GM23248 (cell line): ENCODE data around the gene TSPOAP1. TPM values are rescaled to one million over a fixed set of nuclear protein-coding genes. Genes with fewer than 3 reads are reported as not detected.

ENCODE experiments used
- DNase-seq: peaks from one replicate; pipeline ENCODE4 v3.0.0-alpha.2; 2015
- H2AFZ ChIP-seq: fragments of 200-600 bp; sonication (generic); 2 replicates; pipeline ENCODE4 v1.6.1; 2016; ENCODE audit warnings: antibody characterized with exemption
- H3F3A ChIP-seq: fragments of 200-600 bp; sonication (generic); 2 replicates; pipeline ENCODE4 v1.6.1; 2016; ENCODE audit warnings: mild to moderate bottlenecking, antibody characterized with exemption, mixed run types; ENCODE audit not compliant: insufficient read depth
- H3K27ac ChIP-seq: fragments of 200-600 bp; sonication (generic); 2 replicates; pipeline ENCODE4 v1.5.1; 2016; ENCODE audit warnings: mild to moderate bottlenecking
- H3K27me3 ChIP-seq: fragments of 200-600 bp; sonication (generic); replicated peaks from 2 replicates; pipeline ENCODE4 v1.6.1; 2016; ENCODE audit warnings: mild to moderate bottlenecking; ENCODE audit not compliant: insufficient read depth
- H3K36me3 ChIP-seq: fragments of 200-600 bp; sonication (generic); 2 replicates; pipeline ENCODE4 v1.6.1; 2016; ENCODE audit warnings: low read depth, mild to moderate bottlenecking
- H3K4me1 ChIP-seq: fragments of 200-600 bp; sonication (generic); 2 replicates; pipeline ENCODE4 v1.6.1; 2016; ENCODE audit warnings: mild to moderate bottlenecking; ENCODE audit not compliant: insufficient read depth
- H3K4me2 ChIP-seq: fragments of 200-600 bp; sonication (generic); one replicate; pipeline ENCODE4 v1.6.1; 2016; ENCODE audit warnings: mild to moderate bottlenecking; ENCODE audit not compliant: unreplicated experiment
- H3K4me3 ChIP-seq: fragments of 200-600 bp; sonication (generic); 2 replicates; pipeline ENCODE4 v1.5.1; 2016; ENCODE audit warnings: mild to moderate bottlenecking
- H3K79me2 ChIP-seq: fragments of 200-600 bp; sonication (generic); 2 replicates; pipeline ENCODE4 v1.6.1; 2016; ENCODE audit warnings: mild to moderate bottlenecking; ENCODE audit not compliant: insufficient read depth
- H3K9ac ChIP-seq: fragments of 200-600 bp; sonication (generic); 2 replicates; pipeline ENCODE4 v1.6.1; 2016; ENCODE audit warnings: mild to moderate bottlenecking
- H3K9me2 ChIP-seq: fragments of 200-600 bp; sonication (generic); 2 replicates; pipeline ENCODE4 v1.6.1; 2016; ENCODE audit warnings: mixed run types, mild to moderate bottlenecking, moderate library complexity; ENCODE audit not compliant: insufficient read depth
- H3K9me3 ChIP-seq: fragments of 200-600 bp; sonication (generic); one replicate; pipeline ENCODE4 v1.6.1; 2017; ENCODE audit warnings: low read depth
- H4K20me1 ChIP-seq: fragments of 200-600 bp; sonication (generic); 2 replicates; pipeline ENCODE4 v1.6.0; 2016; ENCODE audit not compliant: insufficient read depth
- EZH2 ChIP-seq: fragments of 200-600 bp; sonication (generic); IDR thresholded peaks from 2 replicates; pipeline ENCODE4 v1.6.1; 2018; ENCODE audit warnings: antibody characterized with exemption, mild to moderate bottlenecking; ENCODE audit not compliant: insufficient read depth, poor library complexity, severe bottlenecking
- EZH2phosphoT487 ChIP-seq: fragments of 200-600 bp; sonication (generic); IDR thresholded peaks from 2 replicates; pipeline ENCODE4 v1.6.1; 2018; ENCODE audit warnings: antibody characterized with exemption, moderate library complexity, mild to moderate bottlenecking, low read depth; ENCODE audit not compliant: insufficient read depth
- WGBS, 2 experiments: methylation state at CpG; one replicate each; pipeline ENCODE4 v1.1.6; 2015 to 2017; ENCODE audit warnings: low lambda C conversion rate in 2 of 2, low coverage in 1 of 2; ENCODE audit errors: missing lambda C conversion rate in 2 of 2; 5-methylcytosine and 5-hydroxymethylcytosine counted together
- in situ Hi-C: fragments of 300-500 bp; cut with MboI; formaldehyde crosslinking; loops from 2 replicates; pipeline ENCODE4 v1.15.0; 2020
- polyA plus RNA-seq: library from polyadenylated mRNA; unstranded; fragments of >200 nt; fragmentation: Nextera tagmentation; extraction: Ambion mirVana; gene quantifications from 2 replicates; pipeline ENCODE4 v1.2.1, GENCODE V29; 2016
- total RNA-seq: library from RNA; depleted of rRNA; stranded (reverse); fragments of >200 nt; shearing (Covaris generic); gene quantifications from 2 replicates; pipeline ENCODE4 v1.2.3, GENCODE V29; 2014

TSPOAP1 gene
- total and polyA plus RNA-seq, 2 experiments from 2014 or later: 0.76 to 1.0 TPM

- no peak overlapping the region for H3K4me3 ChIP-seq
- DNase-seq: no peak
- no peaks in the 10 kb centered on the region for H4K20me1 ChIP-seq
- H3K4me2 ChIP-seq: no peak overlapping the region
- in situ Hi-C loops: no loop called here
- no peak overlapping the region for H3K27ac ChIP-seq
- no peaks in the 10 kb centered on the region for H3K36me3 ChIP-seq
- no peak overlapping the region for H2AFZ ChIP-seq
- H3K9ac ChIP-seq: no peak overlapping the region
- no peaks in the 10 kb centered on the region for H3K27me3 ChIP-seq
- WGBS, 2 experiments: 61 to 66% methylated on average over 5 of the region's 5 CpGs
- no peaks in the 10 kb centered on the region for H3K9me3 ChIP-seq
- no peaks in the 10 kb centered on the region for H3K9me2 ChIP-seq
- no peaks in the 10 kb centered on the region for H3K79me2 ChIP-seq
- no peaks in the 10 kb centered on the region for H3K4me1 ChIP-seq
- no peak for TF ChIP-seq EZH2
- TF ChIP-seq EZH2phosphoT487: no peak
- no peaks in the 10 kb centered on the region for H3F3A ChIP-seq
Observed at GRCh38 chr17:58309918-58310259, 18.7 kb downstream of the TSPOAP1 start.

DNA sequence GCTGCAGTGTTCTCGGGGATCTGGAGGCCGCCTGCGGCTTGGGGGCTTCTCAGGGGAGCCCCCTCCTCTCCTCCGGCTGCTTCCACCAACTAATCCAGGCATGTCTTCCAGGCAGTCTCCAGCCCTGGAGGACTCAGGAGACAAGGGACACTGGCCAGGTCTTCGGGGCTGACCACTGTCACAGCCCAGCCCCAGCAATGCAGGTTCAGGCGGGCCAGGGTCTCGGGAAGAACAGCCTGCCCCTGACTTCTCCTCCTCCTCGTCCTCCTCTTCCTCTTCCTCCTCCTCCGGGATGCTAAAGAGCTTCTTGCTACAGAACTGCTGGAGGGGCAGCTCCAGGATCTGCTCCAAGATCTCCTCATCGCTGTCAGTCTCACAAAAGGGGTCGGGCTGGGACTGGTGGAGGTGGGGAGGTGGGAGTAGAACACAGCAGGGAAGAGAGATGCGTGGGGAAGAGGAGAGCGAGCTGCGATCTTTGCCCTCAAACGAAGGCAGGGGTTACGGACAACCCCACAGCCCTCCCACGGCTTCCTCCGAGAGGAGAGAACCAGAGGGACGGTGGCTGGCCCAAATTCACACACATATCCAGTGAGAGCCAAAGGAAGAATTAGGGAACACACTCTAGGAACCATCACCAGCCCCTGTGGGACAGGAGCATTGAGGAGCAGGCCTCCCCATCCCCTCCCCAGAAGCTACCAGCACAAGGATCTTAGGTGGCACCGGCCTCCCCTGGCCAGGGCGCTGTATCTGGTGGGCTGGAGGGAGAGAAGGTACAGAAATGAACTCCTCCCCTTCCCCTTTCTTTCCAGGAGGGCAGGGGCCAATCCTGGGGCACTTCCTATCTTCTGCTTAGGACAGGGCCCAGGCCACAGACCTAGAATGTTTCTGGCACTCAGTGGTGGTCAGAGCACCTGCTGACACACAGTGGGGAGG, 19.3 kb downstream of the TSPOAP1 start:
- TF ChIP-seq EZH2phosphoT487 (no peak), EZH2 (no peak)
- no peaks in the 10 kb centered on the region for H3K27me3 ChIP-seq

GRCh38 chr17:58308173-58308984, 20.2 kb downstream of the TSPOAP1 start:
- no peak overlapping the region for H3K27ac ChIP-seq
- H3K4me2 ChIP-seq: no peak overlapping the region
- in situ Hi-C loops: no loop called here
- H3K4me1 ChIP-seq: no peaks in the 10 kb centered on the region
- no peaks in the 10 kb centered on the region for H3K9me3 ChIP-seq
- H2AFZ ChIP-seq: no peak overlapping the region
- H3K27me3 ChIP-seq: no peaks in the 10 kb centered on the region
- TF ChIP-seq EZH2 (no peak), EZH2phosphoT487 (no peak)
- H3K9me2 ChIP-seq: no peaks in the 10 kb centered on the region
- WGBS, 2 experiments: 57 to 62% methylated on average over 32 of the region's 32 CpGs
- H4K20me1 ChIP-seq: no peaks in the 10 kb centered on the region
- DNase-seq: no peak
- H3K36me3 ChIP-seq: no peaks in the 10 kb centered on the region
- H3K4me3 ChIP-seq: no peak overlapping the region
- H3K79me2 ChIP-seq: no peaks in the 10 kb centered on the region
- no peak overlapping the region for H3K9ac ChIP-seq
- no peaks in the 10 kb centered on the region for H3F3A ChIP-seq

More for the DNA sequence above, 19.3 kb downstream of the TSPOAP1 start:
- no peaks in the 10 kb centered on the region for H3K36me3 ChIP-seq
- H3K9me2 ChIP-seq: no peaks in the 10 kb centered on the region
- H2AFZ ChIP-seq: no peak overlapping the region
- no peak overlapping the region for H3K27ac ChIP-seq
- H3K9me3 ChIP-seq: no peaks in the 10 kb centered on the region
- H3K4me3 ChIP-seq: no peak overlapping the region
- H3K79me2 ChIP-seq: no peaks in the 10 kb centered on the region
- DNase-seq: no peak
- H3F3A ChIP-seq: no peaks in the 10 kb centered on the region
- WGBS, 2 experiments: 76 to 78% methylated on average over 20 to 21 of the region's 21 CpGs
- no peak overlapping the region for H3K4me2 ChIP-seq
- H3K9ac ChIP-seq: no peak overlapping the region
- no peaks in the 10 kb centered on the region for H3K4me1 ChIP-seq
- H4K20me1 ChIP-seq: no peaks in the 10 kb centered on the region
- in situ Hi-C loops: no loop called here

GRCh38 chr17:58307468-58308172, 21.0 kb downstream of the TSPOAP1 start:
- 64 to 67% methylated on average over 20 of the region's 20 CpGs for whole genome bisulfite sequencing, 2 experiments
- no peak overlapping the region for H3K4me2 ChIP-seq
- DNase-seq: no peak
- no peaks in the 10 kb centered on the region for H3K27me3 ChIP-seq
- no peaks in the 10 kb centered on the region for H3K9me2 ChIP-seq
- no peaks in the 10 kb centered on the region for H4K20me1 ChIP-seq
- H3K4me3 ChIP-seq: no peak overlapping the region
- no peaks in the 10 kb centered on the region for H3F3A ChIP-seq
- no peaks in the 10 kb centered on the region for H3K4me1 ChIP-seq
- no peak overlapping the region for H3K9ac ChIP-seq
- TF ChIP-seq EZH2phosphoT487: no peak
- no peak for TF ChIP-seq EZH2
- H3K36me3 ChIP-seq: no peaks in the 10 kb centered on the region
- H2AFZ ChIP-seq: no peak overlapping the region
- no peaks in the 10 kb centered on the region for H3K9me3 ChIP-seq
- no peak overlapping the region for H3K27ac ChIP-seq
- H3K79me2 ChIP-seq: no peaks in the 10 kb centered on the region
- in situ Hi-C loops: no loop called here
